ENCODE data around the gene STING1.
"Not testable (repeated sequence)": the region's sequence is repeated elsewhere in the genome, so short reads cannot be mapped to it uniquely, and the experiment has no call there.

- TF ChIP-seq CTCF (optimal IDR thresholded peaks at IDR 0.05 in 1 of 3, IDR thresholded peaks at IDR 0.05 in 1 of 3, conservative IDR thresholded peaks at IDR 0.05 in 1 of 3; ENCODE audit: extremely low read depth in 1 of 3, insufficient read depth in 2 of 3, low read length in 3 of 3); EZH2 (IDR thresholded peaks at IDR 0.05; ENCODE audit: low read length): not testable (repeated sequence)
These were observed 45.4 kb upstream of the STING1 start for GRCh38 chr5:139527896-139528467.
